ENCODE results near the gene SRCIN1. TPM values are rescaled to one million over a fixed set of nuclear protein-coding genes. Genes with fewer than 3 reads are reported as not detected.

SRCIN1 gene
- polyA plus RNA-seq, 4 donors: 0.45 to 9.6 (median 0.99) TPM

- FAIRE-seq (no peak), DNase-seq (no peak)
- H3K36me3 ChIP-seq (ENCODE audit: control insufficient read depth in 3 of 3, insufficient read depth in 2 of 3, low read depth in 1 of 3, low read length in 3 of 3): no peaks in the 10 kb centered on the region
- no peak overlapping the region for H3K4me3 ChIP-seq (ENCODE audit: low read depth in 1 of 3, low read length in 3 of 3)
- H3K27ac ChIP-seq (ENCODE audit: low read depth in 1 of 3, low read length in 2 of 3): no peak overlapping the region
- H3K4me1 ChIP-seq (ENCODE audit: control insufficient read depth in 3 of 3, insufficient read depth in 2 of 3, low read depth in 1 of 3, low read length in 2 of 3): no peaks in the 10 kb centered on the region
- WGBS, 3 donors: 82 to 84% (median 82%) methylated on average over 12 of the region's 12 CpGs
- no peaks in the 10 kb centered on the region for H3K27me3 ChIP-seq (ENCODE audit: control insufficient read depth in 3 of 3, insufficient read depth in 3 of 3, low read length in 3 of 3)
- no peaks in the 10 kb centered on the region for H3K9me3 ChIP-seq (ENCODE audit: control insufficient read depth in 2 of 2, insufficient read depth in 1 of 2, low read depth in 1 of 2, low read length in 1 of 2)
These were observed 60.1 kb downstream of the SRCIN1 start for GRCh38 chr17:38545531-38546225.

DNA sequence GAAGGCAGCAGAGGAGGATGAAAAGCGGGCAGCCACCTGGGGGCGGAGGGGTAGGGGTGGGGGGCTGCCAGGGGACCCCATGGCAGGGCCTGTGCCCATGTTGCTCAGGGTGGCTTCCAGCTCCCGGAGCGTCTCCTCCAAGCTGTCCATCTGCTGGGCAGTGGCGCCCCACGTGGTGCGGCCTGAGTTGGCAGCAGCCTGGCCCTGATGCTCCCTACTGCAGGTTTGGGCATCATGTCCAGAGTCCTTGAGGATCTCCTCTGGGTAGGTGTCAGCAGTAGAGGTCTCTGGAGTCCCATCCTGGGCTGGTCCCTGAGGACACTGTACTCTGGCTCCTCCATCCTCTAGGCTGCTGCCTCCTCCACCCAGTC is 60.9 kb downstream of the SRCIN1 start:
- Histone ChIP-seq H3K36me3 (ENCODE audit: control insufficient read depth in 3 of 3, insufficient read depth in 2 of 3, low read depth in 1 of 3, low read length in 3 of 3) (no peaks in the 10 kb centered on the region), H3K4me3 (ENCODE audit: low read depth in 1 of 3, low read length in 3 of 3) (no peak overlapping the region), H3K27me3 (ENCODE audit: control insufficient read depth in 3 of 3, insufficient read depth in 3 of 3, low read length in 3 of 3) (no peaks in the 10 kb centered on the region), H3K9me3 (ENCODE audit: control insufficient read depth in 2 of 2, insufficient read depth in 1 of 2, low read depth in 1 of 2, low read length in 1 of 2) (no peaks in the 10 kb centered on the region), H3K27ac (ENCODE audit: low read depth in 1 of 3, low read length in 2 of 3) (no peak overlapping the region), H3K4me1 (ENCODE audit: control insufficient read depth in 3 of 3, insufficient read depth in 2 of 3, low read depth in 1 of 3, low read length in 2 of 3) (no peaks in the 10 kb centered on the region)
- FAIRE-seq: no peak
- 90 to 96% (median 91%) methylated on average over 5 to 7 of the region's 7 CpGs for WGBS, 3 donors
- no peak for DNase-seq

DNA sequence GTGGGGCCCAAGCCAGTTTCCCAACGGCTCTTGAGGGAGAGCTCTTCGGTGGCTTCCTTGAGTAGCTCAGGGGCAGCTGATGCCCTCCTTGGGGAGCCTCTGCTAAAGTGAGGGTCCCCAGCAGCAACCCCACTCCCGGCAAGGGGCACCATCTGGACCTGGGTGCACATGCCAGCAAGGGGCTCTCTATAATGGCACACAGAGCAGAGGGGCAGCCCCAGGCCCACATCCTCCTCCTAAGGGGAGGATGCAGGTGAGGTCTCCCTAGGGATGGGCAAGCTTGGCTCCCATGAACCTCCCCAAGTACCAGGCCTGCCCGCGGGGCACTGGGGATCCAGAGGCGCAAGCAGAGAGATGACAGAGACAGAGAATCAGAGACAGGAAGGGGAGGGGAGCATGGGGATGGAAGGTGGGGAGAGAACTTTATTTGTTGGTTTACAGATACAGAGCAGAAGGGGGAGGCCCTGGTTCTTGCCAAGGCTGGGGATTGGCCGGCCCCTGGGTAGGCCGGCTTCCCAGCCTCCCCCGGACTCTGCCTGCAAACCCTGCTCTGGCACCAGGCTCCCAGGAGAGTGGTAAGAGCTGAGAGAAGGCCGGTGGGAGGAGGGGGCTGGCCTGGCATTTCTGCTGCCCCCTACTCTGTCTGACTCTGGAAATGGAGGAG is 61.4 kb downstream of the SRCIN1 start:
- Histone ChIP-seq H3K36me3 (ENCODE audit: control insufficient read depth in 3 of 3, insufficient read depth in 2 of 3, low read depth in 1 of 3, low read length in 3 of 3) (no peaks in the 10 kb centered on the region), H3K27me3 (ENCODE audit: control insufficient read depth in 3 of 3, insufficient read depth in 3 of 3, low read length in 3 of 3) (no peaks in the 10 kb centered on the region), H3K9me3 (ENCODE audit: control insufficient read depth in 2 of 2, insufficient read depth in 1 of 2, low read depth in 1 of 2, low read length in 1 of 2) (no peaks in the 10 kb centered on the region), H3K4me1 (ENCODE audit: control insufficient read depth in 3 of 3, insufficient read depth in 2 of 3, low read depth in 1 of 3, low read length in 2 of 3) (no peaks in the 10 kb centered on the region), H3K27ac (ENCODE audit: low read depth in 1 of 3, low read length in 2 of 3) (no peak overlapping the region), H3K4me3 (ENCODE audit: low read depth in 1 of 3, low read length in 3 of 3) (no peak overlapping the region)
- WGBS, 3 donors: 77 to 86% (median 80%) methylated on average over 9 to 10 of the region's 10 CpGs
- DNase-seq (no peak), FAIRE-seq (no peak)

DNA sequence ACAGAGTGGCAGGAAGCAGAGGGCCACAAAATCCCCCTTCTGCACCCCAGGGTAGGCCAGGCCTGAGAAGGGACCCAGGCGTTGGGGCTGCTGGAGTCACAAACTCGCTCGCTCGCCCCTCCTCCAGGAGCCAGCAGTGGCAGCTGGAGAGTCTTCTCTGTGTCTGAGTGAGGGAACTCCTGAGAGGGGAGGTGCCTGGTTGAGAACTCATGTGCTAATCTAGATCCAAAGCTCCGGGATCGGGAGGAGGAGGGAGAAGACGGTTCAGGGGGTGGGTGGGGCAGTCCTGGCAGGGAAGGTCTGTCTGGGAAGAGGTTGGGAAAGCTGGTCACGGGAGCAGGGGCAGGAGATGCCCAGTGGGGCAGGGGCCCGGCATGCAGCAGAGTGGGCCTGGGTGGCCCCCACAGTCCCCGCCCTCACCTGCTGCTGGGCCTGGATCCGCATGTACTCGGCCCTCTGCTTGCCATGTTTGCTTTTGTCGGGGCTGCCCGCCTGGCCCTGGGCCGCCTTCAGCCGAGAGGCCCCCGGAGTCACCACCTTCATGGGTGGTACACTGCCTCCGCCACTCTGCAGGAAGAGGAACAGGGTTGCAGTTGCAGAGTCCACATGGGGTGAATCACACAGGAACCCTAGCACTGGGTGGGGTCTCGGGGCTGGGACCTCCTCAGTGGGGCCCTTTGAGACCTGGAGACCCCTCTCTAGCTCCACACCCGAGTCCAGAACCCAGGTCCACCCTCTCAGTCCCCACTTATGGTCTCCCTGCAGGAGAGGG is 62.2 kb downstream of the SRCIN1 start:
- no peak for DNase-seq
- no peak for FAIRE-seq

GRCh38 chr17:38542286-38542685 is 63.5 kb downstream of the SRCIN1 start:
- 82 to 91% (median 90%) methylated on average over 8 of the region's 8 CpGs for WGBS, 3 donors
- FAIRE-seq (no peak), DNase-seq (no peak)
- Histone ChIP-seq H3K27me3 (ENCODE audit: control insufficient read depth in 3 of 3, insufficient read depth in 3 of 3, low read length in 3 of 3) (no peaks in the 10 kb centered on the region), H3K4me3 (ENCODE audit: low read depth in 1 of 3, low read length in 3 of 3) (no peak overlapping the region), H3K9me3 (ENCODE audit: control insufficient read depth in 2 of 2, insufficient read depth in 1 of 2, low read depth in 1 of 2, low read length in 1 of 2) (no peaks in the 10 kb centered on the region), H3K36me3 (ENCODE audit: control insufficient read depth in 3 of 3, insufficient read depth in 2 of 3, low read depth in 1 of 3, low read length in 3 of 3) (no peaks in the 10 kb centered on the region), H3K27ac (ENCODE audit: low read depth in 1 of 3, low read length in 2 of 3) (no peak overlapping the region), H3K4me1 (ENCODE audit: control insufficient read depth in 3 of 3, insufficient read depth in 2 of 3, low read depth in 1 of 3, low read length in 2 of 3) (no peaks in the 10 kb centered on the region)

More for the DNA sequence above, 62.2 kb downstream of the SRCIN1 start:
- WGBS, 3 donors: 59 to 74% (median 66%) methylated on average over 19 to 20 of the region's 20 CpGs
- Histone ChIP-seq H3K9me3 (ENCODE audit: control insufficient read depth in 2 of 2, insufficient read depth in 1 of 2, low read depth in 1 of 2, low read length in 1 of 2) (no peaks in the 10 kb centered on the region), H3K27ac (ENCODE audit: low read depth in 1 of 3, low read length in 2 of 3) (no peak overlapping the region), H3K27me3 (ENCODE audit: control insufficient read depth in 3 of 3, insufficient read depth in 3 of 3, low read length in 3 of 3) (no peaks in the 10 kb centered on the region), H3K4me1 (ENCODE audit: control insufficient read depth in 3 of 3, insufficient read depth in 2 of 3, low read depth in 1 of 3, low read length in 2 of 3) (no peaks in the 10 kb centered on the region), H3K4me3 (ENCODE audit: low read depth in 1 of 3, low read length in 3 of 3) (no peak overlapping the region), H3K36me3 (ENCODE audit: control insufficient read depth in 3 of 3, insufficient read depth in 2 of 3, low read depth in 1 of 3, low read length in 3 of 3) (no peaks in the 10 kb centered on the region)

- WGBS, 3 donors: 74 to 80% (median 75%) methylated on average over 11 of the region's 11 CpGs
- Histone ChIP-seq H3K27me3 (ENCODE audit: control insufficient read depth in 3 of 3, insufficient read depth in 3 of 3, low read length in 3 of 3) (peaks cover 0 to 3% (median 0%) of the 10 kb centered on the region in 3 donors), H3K9me3 (ENCODE audit: control insufficient read depth in 2 of 2, insufficient read depth in 1 of 2, low read depth in 1 of 2, low read length in 1 of 2) (no peaks in the 10 kb centered on the region), H3K4me3 (ENCODE audit: low read depth in 1 of 3, low read length in 3 of 3) (no peak overlapping the region), H3K36me3 (ENCODE audit: control insufficient read depth in 3 of 3, insufficient read depth in 2 of 3, low read depth in 1 of 3, low read length in 3 of 3) (no peaks in the 10 kb centered on the region), H3K27ac (ENCODE audit: low read depth in 1 of 3, low read length in 2 of 3) (no peak overlapping the region), H3K4me1 (ENCODE audit: control insufficient read depth in 3 of 3, insufficient read depth in 2 of 3, low read depth in 1 of 3, low read length in 2 of 3) (no peaks in the 10 kb centered on the region)
- FAIRE-seq (no peak), DNase-seq (no peak)
These were observed 64.5 kb downstream of the SRCIN1 start for GRCh38 chr17:38541281-38541680.

- Histone ChIP-seq H3K27ac (ENCODE audit: low read depth in 1 of 3, low read length in 2 of 3) (no peak overlapping the region), H3K27me3 (ENCODE audit: control insufficient read depth in 3 of 3, insufficient read depth in 3 of 3, low read length in 3 of 3) (peaks cover 0 to 8% (median 5%) of the 10 kb centered on the region in 3 donors)
- WGBS, 3 donors: 70 to 77% (median 75%) methylated on average over 11 of the region's 11 CpGs
These were observed 65.2 kb downstream of the SRCIN1 start for GRCh38 chr17:38540514-38541045.

DNA sequence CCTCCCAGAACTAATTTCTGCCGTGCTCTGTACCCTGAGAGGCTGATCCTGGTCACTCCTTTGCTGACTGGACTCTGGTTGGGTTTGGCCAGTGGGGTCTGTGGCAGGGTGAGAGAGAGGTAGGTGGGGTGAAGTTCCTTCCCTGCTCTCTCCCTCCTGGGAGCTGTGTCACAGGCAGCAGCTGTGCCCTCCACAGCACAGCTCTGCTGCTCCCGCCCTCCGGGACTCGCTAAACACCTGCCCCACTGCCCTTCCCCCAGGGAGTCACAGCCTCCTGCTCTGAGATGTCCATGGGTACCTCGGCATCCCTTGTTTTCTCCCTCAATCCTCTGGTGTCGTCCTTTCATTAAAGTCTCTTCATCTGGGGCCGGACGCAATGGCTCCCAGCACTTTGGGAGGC is 66.4 kb downstream of the SRCIN1 start:
- Histone ChIP-seq H3K36me3 (ENCODE audit: control insufficient read depth in 3 of 3, insufficient read depth in 2 of 3, low read depth in 1 of 3, low read length in 3 of 3) (no peaks in the 10 kb centered on the region), H3K9me3 (ENCODE audit: control insufficient read depth in 2 of 2, insufficient read depth in 1 of 2, low read depth in 1 of 2, low read length in 1 of 2) (no peaks in the 10 kb centered on the region), H3K4me3 (ENCODE audit: low read depth in 1 of 3, low read length in 3 of 3) (no peak overlapping the region), H3K27me3 (ENCODE audit: control insufficient read depth in 3 of 3, insufficient read depth in 3 of 3, low read length in 3 of 3) (peaks cover 0 to 16% (median 5%) of the 10 kb centered on the region in 3 donors), H3K27ac (ENCODE audit: low read depth in 1 of 3, low read length in 2 of 3) (no peak overlapping the region), H3K4me1 (ENCODE audit: control insufficient read depth in 3 of 3, insufficient read depth in 2 of 3, low read depth in 1 of 3, low read length in 2 of 3) (no peaks in the 10 kb centered on the region)
- DNase-seq (no peak), FAIRE-seq (no peak)
- 45 to 68% (median 52%) methylated on average over 7 to 8 of the region's 8 CpGs for WGBS, 3 donors

More at GRCh38 chr17:38540514-38541045, 65.2 kb downstream of the SRCIN1 start:
- Histone ChIP-seq H3K4me1 (ENCODE audit: control insufficient read depth in 3 of 3, insufficient read depth in 2 of 3, low read depth in 1 of 3, low read length in 2 of 3) (no peaks in the 10 kb centered on the region), H3K9me3 (ENCODE audit: control insufficient read depth in 2 of 2, insufficient read depth in 1 of 2, low read depth in 1 of 2, low read length in 1 of 2) (no peaks in the 10 kb centered on the region), H3K4me3 (ENCODE audit: low read depth in 1 of 3, low read length in 3 of 3) (no peak overlapping the region), H3K36me3 (ENCODE audit: control insufficient read depth in 3 of 3, insufficient read depth in 2 of 3, low read depth in 1 of 3, low read length in 3 of 3) (no peaks in the 10 kb centered on the region)
- DNase-seq (no peak), FAIRE-seq (no peak)
